Activated T-cell treated with anti-CD3 and anti-CD28 coated beads, Interleukin-2, amount 50 U/mL, for 72 hours (primary cell): Measurements from ENCODE around the gene CD7. TPM values are rescaled to one million over a fixed set of nuclear protein-coding genes. Genes with fewer than 3 reads are reported as not detected.

Experiments
- ATAC-seq, 2 donors: fragments of 150-1000 bp; cut with Tn5 transposase; replicated peaks in 1 of 2; 2 replicates each; pipeline ENCODE4 v1.10.0; 2021; ENCODE audit warnings: moderate library complexity in 2 of 2, mild to moderate bottlenecking in 1 of 2
- DNase-seq, 2 donors: peaks; one replicate each; pipeline ENCODE4 v3.0.0; 2021 to 2022; ENCODE audit warnings: mixed read lengths in 1 of 2
- H3K27ac Mint-ChIP-seq: one replicate; pipeline ENCODE4 v1.8.0; 2022; ENCODE audit warnings: mild to moderate bottlenecking, moderate library complexity, mixed read lengths
- H3K27me3 Mint-ChIP-seq: one replicate; pipeline ENCODE4 v1.8.0; 2022; ENCODE audit warnings: low read depth, mixed read lengths
- H3K36me3 Mint-ChIP-seq, 2 donors: one replicate each; pipeline ENCODE4 v1.8.0; 2022; ENCODE audit warnings: mixed read lengths in 2 of 2, mild to moderate bottlenecking in 1 of 2; ENCODE audit not compliant: insufficient read depth in 2 of 2
- H3K4me1 Mint-ChIP-seq: one replicate; pipeline ENCODE4 v1.8.0; 2022; ENCODE audit warnings: low read depth, mixed read lengths
- H3K4me3 Mint-ChIP-seq, 2 donors: one replicate each; pipeline ENCODE4 v1.8.0; 2022; ENCODE audit warnings: mild to moderate bottlenecking in 2 of 2, mixed read lengths in 2 of 2, moderate library complexity in 2 of 2
- H3K9me3 Mint-ChIP-seq, 2 donors: one replicate each; pipeline ENCODE4 v1.8.0; 2022; ENCODE audit warnings: mixed read lengths in 2 of 2
- total RNA-seq, 2 donors: library from RNA; stranded (reverse); gene quantifications; one replicate each; pipeline ENCODE4 v1.2.3, GENCODE V29; 2022

Gene CD7
- total RNA-seq, 2 donors from 2014 or later: 845 to 1,007 TPM

DNA sequence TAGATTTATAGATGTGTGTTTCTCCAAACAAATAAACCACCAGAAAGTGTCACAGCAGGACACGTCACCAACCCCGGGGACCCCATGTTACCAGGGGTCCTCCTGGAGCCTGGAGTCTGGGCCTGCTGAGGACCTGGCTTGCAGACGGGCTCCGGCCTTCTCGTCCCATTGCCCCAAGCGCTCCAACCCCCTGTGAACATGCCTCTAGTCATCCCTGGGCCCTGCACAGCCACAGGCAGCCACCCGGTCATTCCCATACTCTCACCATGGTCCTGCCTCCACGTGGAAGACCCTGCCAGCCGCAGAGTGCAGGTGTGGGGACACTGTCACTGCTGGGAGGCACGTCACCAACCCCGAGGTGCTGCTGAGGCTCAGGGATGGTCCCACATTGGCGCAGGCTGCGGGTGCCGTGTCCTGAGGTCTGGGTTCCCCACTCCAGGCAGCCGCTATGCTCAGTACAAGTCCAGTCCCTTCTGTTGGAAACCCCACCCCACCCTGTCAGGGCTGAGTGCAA lies 11.6 kb upstream of the CD7 start:
- DNase-seq (no peak), ATAC-seq (no peak)
- Mint-ChIP-seq H3K27me3 (peaks cover 10% of the 10 kb centered on the region), H3K4me3 (no peak overlapping the region), H3K36me3 (peaks cover 0 to 3% of the 10 kb centered on the region in 2 donors), H3K27ac (no peak overlapping the region), H3K9me3 (no peaks in the 10 kb centered on the region), H3K4me1 (peaks cover 28% of the 10 kb centered on the region)

- Mint-ChIP-seq H3K27ac (no peak overlapping the region), H3K4me1 (peaks cover 33% of the 10 kb centered on the region), H3K4me3 (no peak overlapping the region), H3K9me3 (no peaks in the 10 kb centered on the region), H3K27me3 (peaks cover 10% of the 10 kb centered on the region), H3K36me3 (peaks cover 0 to 8% of the 10 kb centered on the region in 2 donors)
- DNase-seq (no peak), ATAC-seq (no peak)
Observed at GRCh38 chr17:82328141-82328993, 11.0 kb upstream of the CD7 start.

GRCh38 chr17:82327757-82328140 lies 10.3 kb upstream of the CD7 start:
- H3K9me3 Mint-ChIP-seq: no peaks in the 10 kb centered on the region
- no peak overlapping the region for H3K27ac Mint-ChIP-seq

DNA sequence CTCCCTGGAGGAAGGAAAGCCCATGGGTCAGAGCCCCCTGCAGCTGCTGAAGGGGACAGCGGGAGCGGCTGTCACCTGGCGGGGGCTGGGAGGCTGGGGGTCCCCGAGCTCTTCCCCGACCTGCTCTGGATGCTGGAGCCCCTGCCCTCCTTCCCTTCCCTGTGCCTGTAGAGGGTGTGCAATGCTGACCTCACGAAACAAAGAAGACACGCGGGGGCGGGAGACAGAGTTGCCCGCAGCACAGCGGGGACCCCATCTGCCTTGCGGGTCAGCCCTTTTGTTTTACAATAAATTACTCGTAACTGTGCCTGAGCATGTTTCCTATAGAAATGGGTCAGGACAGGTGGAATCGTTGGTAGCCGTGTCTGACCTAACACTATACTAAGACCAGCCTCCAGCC lies 9.9 kb upstream of the CD7 start:
- Mint-ChIP-seq H3K27me3 (peaks cover 2% of the 10 kb centered on the region), H3K27ac (peak overlapping the region; percentile 19), H3K4me1 (peaks cover 33% of the 10 kb centered on the region), H3K4me3 (no peak overlapping the region), H3K9me3 (no peaks in the 10 kb centered on the region), H3K36me3 (peaks cover 1 to 8% of the 10 kb centered on the region in 2 donors)
- ATAC-seq (no peak), DNase-seq (no peak)

More at GRCh38 chr17:82327757-82328140, 10.3 kb upstream of the CD7 start:
- H3K27me3 Mint-ChIP-seq: peaks cover 6% of the 10 kb centered on the region
- H3K36me3 Mint-ChIP-seq: peaks cover 0 to 8% of the 10 kb centered on the region in 2 donors
- no peak for ATAC-seq
- peaks cover 36% of the 10 kb centered on the region for H3K4me1 Mint-ChIP-seq
- H3K4me3 Mint-ChIP-seq: no peak overlapping the region
- no peak for DNase-seq

- DNase-seq (no peak), ATAC-seq (no peak)
- H3K4me1 Mint-ChIP-seq: peaks cover 24% of the 10 kb centered on the region
- no peak overlapping the region for H3K27ac Mint-ChIP-seq
- H3K4me3 Mint-ChIP-seq: peak overlapping the region in 1 of 2 donors; percentile 85
- H3K9me3 Mint-ChIP-seq: no peaks in the 10 kb centered on the region
- H3K27me3 Mint-ChIP-seq: no peaks in the 10 kb centered on the region
- peaks cover 6 to 14% of the 10 kb centered on the region in 2 donors for H3K36me3 Mint-ChIP-seq
Observed at GRCh38 chr17:82325286-82326180, 8.1 kb upstream of the CD7 start.

DNA sequence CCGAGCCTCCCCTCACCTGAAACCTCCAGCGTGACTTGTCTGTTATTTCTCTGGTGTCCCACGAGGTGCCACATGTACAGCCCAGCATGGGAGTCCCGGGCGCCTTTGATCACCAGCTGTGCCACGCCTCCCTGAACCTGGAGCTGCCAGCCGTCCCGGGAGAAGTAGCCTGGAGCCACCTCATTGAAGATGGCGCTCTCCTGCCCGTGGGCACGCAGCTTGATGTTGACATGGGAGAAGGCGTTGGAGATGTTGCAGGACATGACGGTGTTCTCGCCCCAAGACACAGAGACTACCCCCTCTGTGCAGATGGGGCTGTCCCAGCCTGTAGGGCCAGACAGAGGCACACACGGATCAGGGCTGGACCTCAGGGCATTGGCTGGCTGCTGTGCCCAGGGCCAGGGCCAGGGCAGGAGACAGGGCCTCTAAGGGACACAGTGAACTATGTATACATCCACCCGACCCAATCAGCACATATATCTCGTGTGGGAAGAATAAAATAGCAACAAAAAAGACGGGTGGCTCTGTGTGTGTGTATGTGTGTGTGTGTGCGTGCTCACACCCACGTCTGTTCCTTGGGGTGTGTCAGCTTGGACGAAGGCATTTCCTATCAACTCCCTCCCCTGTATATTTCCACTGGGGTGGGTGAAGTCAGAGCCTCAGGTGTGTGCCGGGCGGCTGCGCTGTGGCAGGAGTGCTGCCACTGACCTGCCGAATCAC lies 7.3 kb upstream of the CD7 start:
- H3K9me3 Mint-ChIP-seq: no peaks in the 10 kb centered on the region
- DNase-seq (no peak), ATAC-seq (peak in 1 of 2 donors; percentile 10)
- peaks cover 24% of the 10 kb centered on the region for H3K4me1 Mint-ChIP-seq
- H3K27me3 Mint-ChIP-seq: no peaks in the 10 kb centered on the region
- peaks cover 6 to 14% of the 10 kb centered on the region in 2 donors for H3K36me3 Mint-ChIP-seq
- peak overlapping the region; percentile 79 to 85 for H3K4me3 Mint-ChIP-seq
- H3K27ac Mint-ChIP-seq: no peak overlapping the region

GRCh38 chr17:82323514-82324234 lies 6.3 kb upstream of the CD7 start:
- Mint-ChIP-seq H3K4me1 (peaks cover 24% of the 10 kb centered on the region), H3K9me3 (no peaks in the 10 kb centered on the region), H3K27me3 (no peaks in the 10 kb centered on the region), H3K36me3 (peaks cover 6 to 14% of the 10 kb centered on the region in 2 donors), H3K4me3 (peak overlapping the region; percentile 79 to 85), H3K27ac (peak overlapping the region; percentile 87)
- DNase-seq (no peak), ATAC-seq (no peak)

GRCh38 chr17:82322526-82323453 lies 5.4 kb upstream of the CD7 start:
- H3K27ac Mint-ChIP-seq: peak overlapping the region; percentile 89
- H3K9me3 Mint-ChIP-seq: no peaks in the 10 kb centered on the region
- DNase-seq: no peak
- no peaks in the 10 kb centered on the region for H3K27me3 Mint-ChIP-seq
- peak overlapping the region; percentile 85 to 90 for H3K4me3 Mint-ChIP-seq
- peaks cover 6 to 14% of the 10 kb centered on the region in 2 donors for H3K36me3 Mint-ChIP-seq
- ATAC-seq: no peak
- H3K4me1 Mint-ChIP-seq: peaks cover 24% of the 10 kb centered on the region

DNA sequence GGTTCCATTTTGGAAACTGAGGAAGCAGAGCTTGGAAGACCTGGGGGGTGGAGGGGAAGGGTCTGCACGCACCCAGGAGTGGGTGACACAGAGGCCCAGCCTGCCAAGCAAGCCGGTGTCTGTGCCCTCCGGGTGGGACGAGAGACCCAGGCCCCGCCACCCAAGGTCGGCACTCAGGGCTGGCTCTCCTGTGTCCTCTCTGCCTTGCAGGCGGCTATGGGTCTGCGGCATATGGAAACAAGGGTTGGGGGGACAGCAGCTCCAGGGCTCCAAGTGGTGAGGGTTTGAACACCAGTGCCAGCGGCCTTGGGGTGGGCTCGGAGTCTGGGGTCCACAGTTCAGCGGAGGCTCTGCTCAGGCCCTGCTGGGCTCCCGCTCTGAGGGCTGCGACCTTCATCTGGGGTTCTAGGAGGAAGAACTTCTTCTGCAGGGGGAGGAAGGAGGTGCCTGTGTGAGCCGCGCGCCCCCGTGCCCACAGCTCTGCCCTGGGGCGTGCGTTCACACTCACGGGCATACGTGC lies 4.6 kb upstream of the CD7 start:
- H3K27me3 Mint-ChIP-seq: no peaks in the 10 kb centered on the region
- H3K4me1 Mint-ChIP-seq: peaks cover 24% of the 10 kb centered on the region
- peaks cover 6 to 16% of the 10 kb centered on the region in 2 donors for H3K36me3 Mint-ChIP-seq
- no peaks in the 10 kb centered on the region for H3K9me3 Mint-ChIP-seq
- H3K27ac Mint-ChIP-seq: peak overlapping the region; percentile 89
- ATAC-seq (no peak), DNase-seq (no peak)
- peak overlapping the region; percentile 85 to 90 for H3K4me3 Mint-ChIP-seq

- peak; percentile 63 to 64 for ATAC-seq
- peak overlapping the region; percentile 99 for H3K27ac Mint-ChIP-seq
- H3K4me3 Mint-ChIP-seq: peak overlapping the region; percentile 85 to 90
- H3K36me3 Mint-ChIP-seq: peaks cover 9 to 22% of the 10 kb centered on the region in 2 donors
- H3K9me3 Mint-ChIP-seq: no peaks in the 10 kb centered on the region
- no peaks in the 10 kb centered on the region for H3K27me3 Mint-ChIP-seq
- peaks cover 24% of the 10 kb centered on the region for H3K4me1 Mint-ChIP-seq
- DNase-seq: peak; percentile 83 to 88
Observed at GRCh38 chr17:82320956-82321927, 3.8 kb upstream of the CD7 start.
